CD14-positive monocyte (primary cell): Measurements from ENCODE around the gene MYL4. TPM values are rescaled to one million over a fixed set of nuclear protein-coding genes. Genes with fewer than 3 reads are reported as not detected.

Experiments used
- DNase-seq, 3 donors: peaks; one replicate each; pipeline ENCODE4 v3.0.0-alpha.2; 2011 to 2022
- H2AFZ ChIP-seq: 2 replicates; pipeline ENCODE4 v1.6.0; 2012; ENCODE audit warnings: mild to moderate bottlenecking, low read depth, low read length, inconsistent platforms; ENCODE audit not compliant: insufficient read depth, poor library complexity, severe bottlenecking
- H3K27ac ChIP-seq, 2 donors: 1 replicate in 1 of 2; 2 replicates in 1 of 2; pipeline ENCODE4 v1.5.1; 2012 to 2013; ENCODE audit warnings: low read length in 2 of 2, control low read depth in 1 of 2, inconsistent platforms in 1 of 2, low read depth in 1 of 2, mild to moderate bottlenecking in 1 of 2
- H3K27me3 ChIP-seq, 2 donors: one replicate each; pipeline versions ENCODE4 v1.6.0 to v1.6.1; 2011 to 2013; ENCODE audit warnings: low read length in 2 of 2; ENCODE audit not compliant: control insufficient read depth in 2 of 2, insufficient read depth in 2 of 2
- H3K36me3 ChIP-seq, 2 donors: replicated peaks in 1 of 2; 1 replicate in 1 of 2; 2 replicates in 1 of 2; pipeline versions ENCODE4 v1.5.1 to v1.6.1; 2012 to 2013; ENCODE audit warnings: low read length in 2 of 2, control low read depth in 1 of 2, inconsistent platforms in 1 of 2, mild to moderate bottlenecking in 1 of 2; ENCODE audit not compliant: insufficient read depth in 2 of 2, control insufficient read depth in 1 of 2
- H3K4me1 ChIP-seq, 2 donors: 1 replicate in 1 of 2; 2 replicates in 1 of 2; pipeline versions ENCODE4 v1.5.1 to v1.6.1; 2012 to 2013; ENCODE audit warnings: low read length in 2 of 2, control low read depth in 1 of 2, inconsistent platforms in 1 of 2, mild to moderate bottlenecking in 1 of 2, moderate library complexity in 1 of 2; ENCODE audit not compliant: insufficient read depth in 2 of 2, control insufficient read depth in 1 of 2
- H3K4me2 ChIP-seq: replicated peaks from 2 replicates; pipeline ENCODE3; 2012; ENCODE audit warnings: low read length, moderate library complexity, mild to moderate bottlenecking; ENCODE audit not compliant: poor library complexity, severe bottlenecking; ENCODE audit errors: extremely low read depth
- H3K4me3 ChIP-seq, 3 experiments: fragments of 200-600 bp in 1 of 3; sonication (generic) in 1 of 3; replicated peaks in 1 of 3; 1 replicate in 2 of 3; 2 replicates in 1 of 3; pipeline ENCODE4 v1.5.1; 2011 to 2013; ENCODE audit warnings: low read length in 3 of 3, mild to moderate bottlenecking in 3 of 3, control low read depth in 2 of 3, low read depth in 2 of 3, inconsistent platforms in 1 of 3, moderate library complexity in 1 of 3
- H3K79me2 ChIP-seq: 2 replicates; pipeline ENCODE4 v1.6.0; 2012; ENCODE audit warnings: mild to moderate bottlenecking, control low read depth, inconsistent platforms, low read length, moderate library complexity; ENCODE audit not compliant: insufficient read depth
- H3K9ac ChIP-seq: 2 replicates; pipeline ENCODE4 v1.6.0; 2017; ENCODE audit warnings: low read length, mild to moderate bottlenecking; ENCODE audit not compliant: insufficient read depth, poor library complexity, severe bottlenecking
- H3K9me3 ChIP-seq, 2 donors: replicated peaks in 1 of 2; 1 replicate in 1 of 2; 2 replicates in 1 of 2; pipeline versions ENCODE4 v1.5.1 to v1.6.1; 2012 to 2013; ENCODE audit warnings: low read length in 2 of 2, control low read depth in 1 of 2; ENCODE audit not compliant: control insufficient read depth in 1 of 2, insufficient read depth in 1 of 2
- H4K20me1 ChIP-seq: 2 replicates; pipeline ENCODE4 v1.6.0; 2012; ENCODE audit warnings: mild to moderate bottlenecking, low read length, control low read depth, moderate library complexity; ENCODE audit not compliant: insufficient read depth
- H3K27ac Mint-ChIP-seq, 7 donors: one replicate each; pipeline ENCODE4 v1.8.0; 2020; ENCODE audit warnings: mild to moderate bottlenecking in 7 of 7, mixed read lengths in 7 of 7, moderate library complexity in 6 of 7, inconsistent platforms in 2 of 7
- H3K27me3 Mint-ChIP-seq, 3 donors: one replicate each; pipeline ENCODE4 v1.8.0; 2021 to 2022; ENCODE audit warnings: low read depth in 3 of 3, mild to moderate bottlenecking in 3 of 3, mixed read lengths in 3 of 3, moderate library complexity in 3 of 3, inconsistent platforms in 1 of 3
- H3K36me3 Mint-ChIP-seq, 2 donors: one replicate each; pipeline ENCODE4 v1.8.0; 2020; ENCODE audit warnings: mixed read lengths in 2 of 2, inconsistent platforms in 1 of 2, mild to moderate bottlenecking in 1 of 2
- H3K4me1 Mint-ChIP-seq: one replicate; pipeline ENCODE4 v1.8.0; 2020; ENCODE audit warnings: mild to moderate bottlenecking, mixed read lengths
- H3K4me3 Mint-ChIP-seq, 2 donors: one replicate each; pipeline ENCODE4 v1.8.0; 2020; ENCODE audit warnings: mild to moderate bottlenecking in 2 of 2, mixed read lengths in 2 of 2, moderate library complexity in 1 of 2
- H3K9me3 Mint-ChIP-seq, 7 donors: one replicate each; pipeline ENCODE4 v1.8.0; 2020 to 2022; ENCODE audit warnings: mixed read lengths in 7 of 7, mild to moderate bottlenecking in 6 of 7, moderate library complexity in 6 of 7, inconsistent platforms in 2 of 7
- CTCF ChIP-seq: fragments of 200-600 bp; IDR thresholded peaks from one replicate; pipeline ENCODE4 v1.8.0; 2022; ENCODE audit warnings: antibody characterized with exemption, mild to moderate bottlenecking
- WGBS: methylation state at CpG from one replicate; pipeline ENCODE4 v1.1.5; 2013; ENCODE audit warnings: missing lambda C conversion rate; ENCODE audit not compliant: insufficient coverage; 5-methylcytosine and 5-hydroxymethylcytosine counted together
- intact Hi-C, 2 donors: fragments of 100-400 bp; cut with micrococcal nuclease; formaldehyde crosslinking; loops; one replicate each; pipeline versions ENCODE4 v1.15.0 to v1.15.1; 2023
- polyA plus RNA-seq, 3 donors: library from polyadenylated mRNA; depleted of rRNA in 1 of 3; unstranded in 2 of 3; stranded (reverse) in 1 of 3; fragments of 300-500 nt in 2 of 3; fragments of >200 nt in 1 of 3; fragmentation: Illumina TruSeq in 2 of 3; gene quantifications; 1 replicate in 2 of 3; 2 replicates in 1 of 3; pipeline ENCODE4 v1.2.3, GENCODE V29; 2012 to 2021

Gene MYL4
- polyA plus RNA-seq, 3 donors, result 0.43 TPM; not detected in 2

GRCh38 chr17:47224966-47225365 is 15.8 kb downstream of the MYL4 start:
- Histone ChIP-seq H3K4me1 (peaks cover 14 to 22% of the 10 kb centered on the region in 2 donors), H3K27ac (peak overlapping the region in 1 of 2 donors; percentile 59), H3K36me3 (no peaks in the 10 kb centered on the region), H2AFZ (peak overlapping the region; percentile 42), H3K9ac (no peak overlapping the region), H3K9me3 (peaks cover 0 to 4% of the 10 kb centered on the region in 2 donors), H3K79me2 (no peaks in the 10 kb centered on the region), H3K4me3 (peak overlapping the region in 1 of 3 experiments; percentile 20), H4K20me1 (no peaks in the 10 kb centered on the region), H3K4me2 (peak overlapping the region; percentile 33), H3K27me3 (peaks cover 4 to 10% of the 10 kb centered on the region in 2 donors)
- intact Hi-C loops, result no loop called here
- DNase-seq, result no peak
- no peak overlapping the region for H3K4me3 Mint-ChIP-seq
- H3K27ac Mint-ChIP-seq, result peak overlapping the region in 5 of 7 donors; percentile 17 to 78 (median 37)
- H3K4me1 Mint-ChIP-seq, result peaks cover 31% of the 10 kb centered on the region
- 100% methylated on average over 1 of the region's 1 CpG for WGBS
- H3K27me3 Mint-ChIP-seq, result peaks cover 10 to 19% (median 17%) of the 10 kb centered on the region in 3 donors
- no peaks in the 10 kb centered on the region for H3K36me3 Mint-ChIP-seq
- TF ChIP-seq CTCF, result no peak
- H3K9me3 Mint-ChIP-seq, result peaks cover 0 to 11% (median 3%) of the 10 kb centered on the region in 7 donors

- DNase-seq, result peak; percentile 19 to 59 (median 50)
- Histone ChIP-seq H3K4me1 (peaks cover 17 to 26% of the 10 kb centered on the region in 2 donors), H3K36me3 (no peaks in the 10 kb centered on the region), H3K4me3 (peak overlapping the region in 1 of 3 experiments; percentile 20), H3K9ac (no peak overlapping the region), H3K27me3 (peaks cover 3 to 8% of the 10 kb centered on the region in 2 donors), H4K20me1 (no peaks in the 10 kb centered on the region), H3K9me3 (peaks cover 0 to 4% of the 10 kb centered on the region in 2 donors), H2AFZ (peak overlapping the region; percentile 42), H3K4me2 (peak overlapping the region; percentile 33), H3K27ac (peak overlapping the region in 1 of 2 donors; percentile 59), H3K79me2 (no peaks in the 10 kb centered on the region)
- whole genome bisulfite sequencing, result 50% methylated on average over 2 of the region's 3 CpGs
- Mint-ChIP-seq H3K36me3 (no peaks in the 10 kb centered on the region), H3K27ac (peak overlapping the region in 5 of 7 donors; percentile 17 to 78 (median 35)), H3K9me3 (peaks cover 0 to 11% (median 3%) of the 10 kb centered on the region in 7 donors), H3K27me3 (peaks cover 11 to 18% (median 15%) of the 10 kb centered on the region in 3 donors), H3K4me3 (peak overlapping the region in 1 of 2 donors; percentile 17), H3K4me1 (peaks cover 34% of the 10 kb centered on the region)
- no peak for TF ChIP-seq CTCF
- intact Hi-C loops, result no loop called here
Observed at GRCh38 chr17:47225436-47225858, 16.3 kb downstream of the MYL4 start.
